Measurements from ENCODE around the gene BTBD2. TPM values are rescaled to one million over a fixed set of nuclear protein-coding genes. Genes with fewer than 3 reads are reported as not detected.
"Not testable (repeated sequence)": the region's sequence is repeated elsewhere in the genome, so short reads cannot be mapped to it uniquely, and the experiment has no call there.

The BTBD2 gene
- total RNA-seq, 1 donor from 2014 or later, result 59.7 TPM

- no peak for DNase-seq
Measured at GRCh38 chr19:2014131-2014571, 1.4 kb downstream of the BTBD2 start.

- DNase-seq, result no peak
Measured at GRCh38 chr19:2013683-2013961, 1.9 kb downstream of the BTBD2 start.

GRCh38 chr19:2012941-2013682, 2.4 kb downstream of the BTBD2 start:
- no peak for DNase-seq

GRCh38 chr19:2011169-2011568, 4.3 kb downstream of the BTBD2 start:
- no peak for DNase-seq

- no peak for DNase-seq
Measured at GRCh38 chr19:2010135-2010668, 5.3 kb downstream of the BTBD2 start.

- no peak for DNase-seq
Measured at GRCh38 chr19:2003874-2004273, 11.6 kb downstream of the BTBD2 start.

GRCh38 chr19:1999856-2000515, 15.5 kb downstream of the BTBD2 start:
- DNase-seq, result no peak

GRCh38 chr19:1998712-1999708, 16.5 kb downstream of the BTBD2 start:
- DNase-seq, result no peak

GRCh38 chr19:1997353-1998233, 17.9 kb downstream of the BTBD2 start:
- DNase-seq, result no peak

GRCh38 chr19:1992759-1993260, 22.7 kb downstream of the BTBD2 start:
- DNase-seq, result no peak

GRCh38 chr19:1991018-1991913, 24.2 kb downstream of the BTBD2 start:
- no peak for DNase-seq

- no peak for DNase-seq
Measured at GRCh38 chr19:1990230-1991017, 25.1 kb downstream of the BTBD2 start.

GRCh38 chr19:1989513-1990229, 25.8 kb downstream of the BTBD2 start:
- DNase-seq, result no peak

GRCh38 chr19:1988464-1988863, 27.1 kb downstream of the BTBD2 start:
- DNase-seq, result not testable (repeated sequence)

- no peak for DNase-seq
Measured at GRCh38 chr19:1987197-1988187, 28.0 kb downstream of the BTBD2 start.

- DNase-seq, result no peak
Measured at GRCh38 chr19:1986357-1987162, 29.0 kb downstream of the BTBD2 start.

Measured in tongue (tissue), 2 donors.